ENCODE data around the gene SETD3. TPM values are rescaled to one million over a fixed set of nuclear protein-coding genes. Genes with fewer than 3 reads are reported as not detected.

The SETD3 gene
- total and polyA plus RNA-seq, 2 of the 8 experiments (the other 6 are each of a cell fraction or from before 2014, with no cell fraction given) = 24.0 to 64.0 TPM

- no peak for TF ChIP-seq CHD7 (IDR thresholded peaks at IDR 0.05; ENCODE audit: insufficient replicate concordance, low read length)
- TF ChIP-seq SAP30 (IDR thresholded peaks at IDR 0.05; ENCODE audit: insufficient read depth, insufficient replicate concordance, low read length) = no peak
- TF ChIP-seq CBX5 (IDR thresholded peaks at IDR 0.05; ENCODE audit: low read depth, low read length) = no peak
- TF ChIP-seq POLR2AphosphoS5 (IDR thresholded peaks at IDR 0.05; ENCODE audit: low read depth, low read length) = no peak
- no peak for TF ChIP-seq CTCF (IDR thresholded peaks at IDR 0.05; ENCODE audit: control extremely low read depth in 1 of 3, insufficient read depth in 1 of 3, low read depth in 1 of 3, low read length in 3 of 3)
- no peak for TF ChIP-seq TEAD4 (IDR thresholded peaks at IDR 0.05; ENCODE audit: low read depth, low read length)
- no peak for TF ChIP-seq FOSL1 (IDR thresholded peaks at IDR 0.05; ENCODE audit: insufficient read depth, low read depth, low read length)
Measured at GRCh38 chr14:99511421-99512109, 30.9 kb upstream of the SETD3 start (continued).

Data from H1 (cell line).